ENCODE results near the gene KRT6C. TPM values are rescaled to one million over a fixed set of nuclear protein-coding genes. Genes with fewer than 3 reads are reported as not detected.
"Not testable (repeated sequence)": the region's sequence is repeated elsewhere in the genome, so short reads cannot be mapped to it uniquely, and the experiment has no call there.

The KRT6C gene
- total RNA-seq, 1 experiment from 2014 or later: not detected

GRCh38 chr12:52499806-52500560 lies 26.4 kb upstream of the KRT6C start:
- DNase-seq (ENCODE audit: low read depth): no peak

DNA sequence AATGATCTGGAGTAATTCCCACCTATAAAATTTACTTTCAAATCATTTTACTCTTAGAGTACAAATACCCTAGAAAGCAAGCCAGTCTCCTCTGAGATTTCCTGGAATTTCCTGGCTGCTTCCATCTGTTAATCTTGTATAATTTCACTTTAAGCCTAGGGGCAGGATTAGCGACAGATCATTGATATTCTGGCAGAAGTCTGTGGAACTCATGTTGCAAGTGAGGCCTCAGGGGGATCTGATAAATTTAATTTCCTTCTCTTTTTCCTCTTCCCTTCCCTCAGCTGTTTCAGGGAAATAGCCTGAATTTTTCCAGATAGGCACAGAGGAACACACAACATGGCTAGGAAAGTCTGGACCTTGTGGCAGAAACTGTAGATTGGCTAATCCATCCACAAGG lies 25.3 kb upstream of the KRT6C start:
- DNase-seq (ENCODE audit: low read depth): no peak

DNA sequence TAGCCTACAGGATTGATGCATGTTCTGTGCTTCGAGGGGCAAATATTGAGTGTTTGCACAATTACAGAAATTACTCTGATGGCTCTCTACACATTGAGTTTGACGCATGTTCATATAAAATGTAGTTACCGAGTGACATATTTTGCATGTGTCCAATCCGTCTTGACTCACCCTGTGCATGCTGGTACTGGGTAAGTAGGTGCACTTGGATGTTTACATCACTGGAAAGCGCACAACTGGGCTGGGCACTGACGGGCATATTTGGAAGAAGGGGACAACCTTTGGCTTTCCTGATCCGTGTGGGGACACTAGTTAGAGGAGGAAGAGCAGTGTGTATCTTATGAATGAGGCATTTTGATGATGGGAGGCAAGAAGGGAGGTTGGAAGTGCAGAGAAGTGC lies 24.4 kb upstream of the KRT6C start:
- no peak for DNase-seq (ENCODE audit: low read depth)

DNA sequence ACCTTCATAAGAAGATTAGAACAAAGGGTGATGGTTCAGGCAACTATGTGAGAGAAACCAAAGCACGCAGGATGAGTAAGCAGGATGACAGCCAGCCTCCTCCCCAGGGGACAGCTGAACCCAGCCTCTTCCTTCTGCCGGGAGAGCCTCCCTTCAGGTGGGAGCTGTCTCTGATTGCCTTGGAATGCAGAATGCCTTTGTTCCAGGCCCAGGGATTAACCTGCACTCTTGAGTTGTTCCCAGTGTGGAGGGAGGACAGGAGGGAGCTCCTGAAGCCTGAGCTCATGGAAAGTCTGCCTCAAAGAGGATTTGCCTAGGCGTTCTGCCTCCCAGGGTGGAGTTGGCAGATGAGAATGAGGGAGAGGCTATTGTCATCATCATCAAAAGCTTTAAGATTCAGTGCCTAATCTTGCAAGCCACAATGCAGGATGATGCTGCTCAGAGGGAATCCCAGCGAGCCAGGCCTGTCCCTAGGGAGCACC lies 23.0 kb upstream of the KRT6C start:
- DNase-seq (ENCODE audit: low read depth): peak; percentile 46

- DNase-seq (ENCODE audit: low read depth): no peak
Measured at GRCh38 chr12:52496054-52496453, 22.4 kb upstream of the KRT6C start.

- no peak for DNase-seq (ENCODE audit: low read depth)
Measured at GRCh38 chr12:52495389-52495788, 21.8 kb upstream of the KRT6C start.

DNA sequence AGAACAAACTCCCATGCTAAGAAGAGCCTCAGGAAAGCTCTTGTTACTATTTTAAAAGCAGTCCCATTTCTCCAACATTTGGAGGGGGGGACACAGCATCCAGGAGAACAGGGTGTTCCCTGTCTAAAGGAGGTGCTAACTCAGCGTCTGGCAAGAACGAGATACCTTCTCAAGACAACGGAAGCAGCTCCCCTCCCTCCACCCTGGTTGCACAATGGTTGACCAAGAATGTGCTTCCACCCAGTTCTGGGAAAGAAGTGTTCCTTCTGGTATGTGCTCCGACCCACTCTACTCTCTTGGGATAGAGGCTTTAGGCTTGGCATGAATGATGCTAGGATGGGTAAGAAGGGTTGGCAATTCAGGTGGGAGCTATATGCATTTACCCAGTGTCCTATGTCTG lies 20.9 kb upstream of the KRT6C start:
- DNase-seq (ENCODE audit: low read depth): no peak

DNA sequence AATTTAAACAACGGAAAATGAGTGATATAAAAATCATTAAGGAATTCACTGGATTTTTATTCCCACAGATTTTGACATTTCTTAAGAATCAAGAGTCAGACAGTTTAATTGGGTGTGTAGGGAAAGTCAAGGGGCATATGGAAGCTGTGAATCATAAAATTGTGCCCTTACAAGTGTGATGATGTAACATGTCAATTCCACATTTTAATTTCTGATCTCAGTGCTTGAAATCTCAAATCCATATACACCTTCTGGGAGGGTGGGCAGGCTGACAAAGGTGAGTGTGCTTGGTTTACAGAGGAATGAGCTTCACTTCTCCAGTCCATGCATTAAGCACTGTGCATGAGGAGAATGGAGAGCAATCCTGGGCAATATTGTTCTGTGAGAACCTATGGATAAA lies 20.5 kb upstream of the KRT6C start:
- no peak for DNase-seq (ENCODE audit: low read depth)

- DNase-seq (ENCODE audit: low read depth): no peak
Measured at GRCh38 chr12:52493172-52493571, 19.6 kb upstream of the KRT6C start, which contains the start of gene KRT6A. Gene KRT6A (minus strand): TSS chr12:52493257. CDS start chr12:52493188, 69 bp downstream.

- not testable (repeated sequence) for DNase-seq (ENCODE audit: low read depth)
Measured at GRCh38 chr12:52492405-52492804, 18.8 kb upstream of the KRT6C start.

- not testable (repeated sequence) for DNase-seq (ENCODE audit: low read depth)
Measured at GRCh38 chr12:52491495-52491894, 17.9 kb upstream of the KRT6C start.

- no peak for DNase-seq (ENCODE audit: low read depth)
Measured at GRCh38 chr12:52488736-52489135, 15.1 kb upstream of the KRT6C start.

DNA sequence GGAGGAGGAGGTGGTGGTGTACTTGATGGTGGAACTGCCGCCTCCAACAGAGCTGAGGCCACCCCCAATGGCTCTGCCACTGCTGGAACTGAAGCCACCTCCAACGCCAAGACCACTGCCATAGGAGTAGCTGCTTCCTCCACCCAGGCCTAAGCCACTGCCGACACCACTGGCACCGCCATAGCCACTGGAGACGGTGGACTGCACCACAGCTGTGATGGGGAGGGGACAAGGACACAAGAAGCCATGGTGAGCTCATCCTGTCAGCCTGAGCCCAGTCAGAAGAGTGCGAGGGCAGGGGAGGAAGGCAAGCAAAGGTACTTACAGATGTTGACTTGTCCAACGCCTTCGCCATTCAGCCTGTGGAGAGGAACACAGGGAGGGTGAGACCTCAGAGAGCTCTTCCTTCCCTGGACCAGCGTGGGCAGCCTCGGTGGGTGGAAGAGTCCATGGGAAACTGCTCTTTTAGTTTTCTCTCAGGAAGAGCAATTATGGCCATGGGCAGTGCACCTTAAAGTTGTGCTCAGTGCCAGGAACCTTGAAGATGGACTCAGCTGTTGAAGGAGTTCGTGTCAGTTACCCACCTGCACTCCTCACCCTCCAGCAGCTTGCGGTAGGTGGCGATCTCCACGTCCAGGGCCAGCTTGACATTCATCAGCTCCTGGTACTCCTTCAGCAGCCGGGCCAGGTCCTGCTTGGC lies 14.3 kb upstream of the KRT6C start:
- not testable (repeated sequence) for DNase-seq (ENCODE audit: low read depth)

DNA sequence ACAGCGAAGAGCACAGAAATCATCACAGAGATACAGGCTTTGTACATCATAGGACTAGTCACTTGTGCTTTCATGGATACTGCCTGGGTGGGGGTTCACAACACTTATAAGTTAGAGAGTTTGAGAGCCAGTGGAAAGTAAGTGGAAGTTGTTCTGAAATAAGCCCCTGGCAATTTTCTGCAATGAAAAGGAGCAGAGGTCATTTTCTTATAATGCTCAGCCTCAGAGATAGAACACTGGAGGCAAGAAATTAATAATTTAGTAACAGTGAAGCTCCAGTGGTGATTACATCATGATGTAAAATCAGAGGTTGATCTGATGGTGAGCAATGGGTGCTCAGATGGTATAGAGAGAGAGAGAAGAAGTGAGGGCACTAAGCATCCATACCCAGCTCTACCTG lies 13.6 kb upstream of the KRT6C start:
- DNase-seq (ENCODE audit: low read depth): no peak

DNA sequence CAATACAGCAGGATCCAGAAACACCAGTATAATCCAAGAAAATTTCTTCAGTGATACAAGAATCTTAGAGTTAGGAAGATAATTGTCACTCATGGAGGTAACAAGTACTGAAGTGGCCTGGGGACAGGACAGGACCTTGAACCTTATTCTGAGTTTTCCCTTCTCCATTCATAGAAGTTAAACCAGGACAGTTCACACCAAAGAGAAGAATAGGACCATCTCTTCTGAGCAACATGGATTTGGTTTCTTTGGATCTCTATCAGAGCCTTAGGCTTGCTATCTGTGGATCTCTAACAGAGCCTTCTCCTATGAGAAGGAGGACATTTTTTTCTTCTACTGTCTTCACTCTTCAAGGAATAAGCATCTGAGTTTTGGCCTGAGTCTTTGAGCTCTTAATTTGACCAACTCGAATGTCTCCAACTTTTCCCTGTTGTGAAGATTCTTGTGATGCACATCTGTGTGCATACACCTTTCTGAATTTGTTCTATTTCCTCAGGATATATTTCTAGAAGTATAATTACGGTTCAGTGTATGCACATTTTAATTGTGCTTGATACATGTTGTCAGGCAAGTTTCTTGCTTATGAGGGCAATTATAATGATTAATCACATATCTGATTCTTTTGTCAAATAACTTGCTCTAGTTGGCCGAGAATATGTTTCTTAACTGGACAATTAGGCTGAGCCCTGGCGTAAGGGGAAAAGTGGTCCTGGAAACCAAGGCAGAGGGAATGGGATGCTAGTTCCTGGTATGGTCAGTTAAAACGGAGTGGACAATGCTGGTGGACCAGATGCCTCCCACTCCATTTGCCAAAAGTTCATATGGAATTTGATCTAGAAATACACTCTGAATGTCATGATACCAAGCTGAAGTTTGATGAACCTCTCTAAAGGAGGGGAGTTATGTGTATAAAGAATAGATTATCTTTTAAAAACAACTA lies 12.8 kb upstream of the KRT6C start:
- DNase-seq (ENCODE audit: low read depth): no peak

- DNase-seq (ENCODE audit: low read depth): no peak
Measured at GRCh38 chr12:52480073-52480472, 6.5 kb upstream of the KRT6C start.

- DNase-seq (ENCODE audit: low read depth): no peak
Measured at GRCh38 chr12:52477651-52478050, 4.0 kb upstream of the KRT6C start.

- DNase-seq (ENCODE audit: low read depth): no peak
Measured at GRCh38 chr12:52474212-52474611, 607 bp upstream of the KRT6C start.

- no peak for DNase-seq (ENCODE audit: low read depth)
Measured at GRCh38 chr12:52469853-52470252, 3.8 kb downstream of the KRT6C start.

GRCh38 chr12:52464897-52465296 lies 8.7 kb downstream of the KRT6C start:
- DNase-seq (ENCODE audit: low read depth): no peak

DNA sequence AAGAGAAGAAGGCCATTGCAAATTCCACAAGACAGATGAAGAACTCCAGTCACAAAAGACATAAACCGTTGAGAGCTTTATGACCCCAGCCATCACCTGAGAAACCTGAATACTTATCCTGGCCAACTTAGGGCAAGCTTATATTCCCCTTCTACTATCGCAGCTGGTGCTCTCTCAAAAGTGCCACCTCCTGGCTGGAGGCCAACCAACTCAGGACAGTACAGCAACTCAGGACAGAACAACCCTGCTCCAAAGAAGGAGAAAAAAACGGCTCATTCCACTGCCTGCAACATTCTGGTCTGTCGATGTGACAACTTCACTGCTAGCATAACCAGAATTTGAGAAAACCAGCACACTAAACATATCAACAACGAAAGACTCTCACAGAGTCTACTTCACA lies 11.9 kb downstream of the KRT6C start:
- DNase-seq (ENCODE audit: low read depth): no peak

- DNase-seq (ENCODE audit: low read depth): no peak
Measured at GRCh38 chr12:52458861-52459260, 14.7 kb downstream of the KRT6C start.
